ENCODE results near the gene OR2M7. TPM values are rescaled to one million over a fixed set of nuclear protein-coding genes. Genes with fewer than 3 reads are reported as not detected.
"Not testable (repeated sequence)": the region's sequence is repeated elsewhere in the genome, so short reads cannot be mapped to it uniquely, and the experiment has no call there.

OR2M7 gene
- not detected for total RNA-seq
- long read RNA-seq = 0 reads

GRCh38 chr1:248324468-248324867, at the start of gene OR2M7:
Gene OR2M7 (minus strand): TSS chr1:248324568. CDS start chr1:248324568, 0 bp downstream.
- intact Hi-C loops (cut with micrococcal nuclease) = no loop called here
- DNase-seq (no peak), ATAC-seq (no peak)

GRCh38 chr1:248373761-248374160, 49.4 kb upstream of the OR2M7 start:
- no peak for ATAC-seq
- DNase-seq = no peak
- intact Hi-C loops (cut with micrococcal nuclease) = no loop called here

GRCh38 chr1:248372394-248372793, 48.0 kb upstream of the OR2M7 start:
- ATAC-seq = no peak
- intact Hi-C loops (cut with micrococcal nuclease) = no loop called here

DNA sequence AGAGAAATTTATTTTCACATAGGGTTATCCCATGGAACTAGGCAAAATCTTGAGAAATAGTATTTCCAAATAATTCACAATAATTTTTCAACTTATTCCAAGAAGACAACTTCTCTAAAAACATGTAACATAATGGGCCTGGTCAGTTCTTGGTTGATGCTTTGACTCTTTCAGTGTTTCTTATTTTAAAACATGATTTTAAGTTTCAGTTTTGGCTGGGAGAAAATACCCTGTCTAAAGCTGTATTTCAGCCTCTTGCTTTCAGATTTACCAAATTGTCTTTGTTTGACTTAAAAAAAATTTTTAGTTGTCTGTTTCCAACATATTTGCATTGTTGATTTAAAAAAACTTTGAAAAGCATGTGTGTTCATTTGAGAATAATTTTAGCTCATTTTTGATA, 42.2 kb upstream of the OR2M7 start:
- ATAC-seq = no peak
- intact Hi-C loops (cut with micrococcal nuclease) = no loop called here

More at GRCh38 chr1:248372394-248372793, 48.0 kb upstream of the OR2M7 start:
- no peak for DNase-seq

DNA sequence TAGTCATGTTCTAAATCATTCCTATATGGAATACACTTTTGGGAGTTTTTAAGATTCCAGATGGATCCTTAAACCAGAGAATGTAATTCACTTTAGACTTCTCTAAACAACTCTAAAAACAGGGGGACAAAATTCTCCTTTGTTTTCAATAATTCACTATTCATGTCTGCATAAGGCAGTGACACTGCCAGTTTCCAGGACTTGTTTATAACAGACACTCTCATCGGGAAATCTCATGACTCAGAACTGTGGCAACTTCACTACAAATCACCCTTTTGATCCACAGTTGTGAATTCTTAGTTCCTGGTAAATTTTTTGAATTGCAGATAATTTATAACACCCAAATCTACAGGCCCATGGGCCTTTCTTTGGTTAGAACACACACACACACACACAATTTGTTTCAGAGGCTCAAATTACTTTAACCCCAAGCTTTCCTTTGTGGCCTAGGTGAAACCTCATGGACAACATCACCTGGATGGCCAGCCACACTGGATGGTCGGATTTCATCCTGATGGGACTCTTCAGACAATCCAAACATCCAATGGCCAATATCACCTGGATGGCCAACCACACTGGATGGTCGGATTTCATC, 36.9 kb upstream of the OR2M7 start, which contains the start of gene OR2T4:
TSS of gene OR2T4 (plus strand) at position 545 of the 595 bp plus-strand sequence. CDS start at position 545, 0 bp downstream.
- DNase-seq (no peak), ATAC-seq (no peak)
- intact Hi-C loops (cut with micrococcal nuclease) = no loop called here

More for the DNA sequence above, 42.2 kb upstream of the OR2M7 start:
- DNase-seq = no peak

DNA sequence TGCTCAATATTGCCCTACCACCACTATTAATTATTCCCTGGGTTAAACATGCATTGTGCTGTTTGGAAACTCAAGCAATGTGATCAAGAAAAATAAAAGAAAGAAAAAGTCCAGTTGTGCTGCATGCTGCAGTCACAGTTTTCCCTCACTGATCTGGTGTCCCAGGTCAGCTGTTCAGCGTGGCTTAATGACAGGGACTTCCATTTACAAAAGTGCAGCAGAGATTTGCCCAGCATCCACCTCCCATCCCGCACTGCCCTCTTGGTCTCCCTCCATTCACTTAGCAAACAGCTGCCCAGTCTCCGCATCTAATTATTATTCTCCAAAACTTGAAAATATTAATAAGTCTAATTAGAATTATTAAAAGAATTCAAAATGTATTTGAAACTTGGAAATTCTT, 35.0 kb upstream of the OR2M7 start:
- intact Hi-C loops (cut with micrococcal nuclease) = no loop called here
- no peak for ATAC-seq

GRCh38 chr1:248348475-248348874, 24.1 kb upstream of the OR2M7 start, which contains the start of gene OR14C36:
Gene OR14C36 (plus strand): TSS chr1:248348775. CDS start chr1:248348775, 0 bp downstream.
- ATAC-seq (no peak), DNase-seq (no peak)
- intact Hi-C loops (cut with micrococcal nuclease) = no loop called here

More for the DNA sequence above, 35.0 kb upstream of the OR2M7 start:
- DNase-seq = no peak

- ATAC-seq = no peak
- intact Hi-C loops (cut with micrococcal nuclease) = no loop called here
Measured at GRCh38 chr1:248343451-248343850, 19.1 kb upstream of the OR2M7 start.

GRCh38 chr1:248316796-248317195, 7.6 kb downstream of the OR2M7 start:
- intact Hi-C loops (cut with micrococcal nuclease) = no loop called here
- no peak for ATAC-seq

More at GRCh38 chr1:248343451-248343850, 19.1 kb upstream of the OR2M7 start:
- no peak for DNase-seq

DNA sequence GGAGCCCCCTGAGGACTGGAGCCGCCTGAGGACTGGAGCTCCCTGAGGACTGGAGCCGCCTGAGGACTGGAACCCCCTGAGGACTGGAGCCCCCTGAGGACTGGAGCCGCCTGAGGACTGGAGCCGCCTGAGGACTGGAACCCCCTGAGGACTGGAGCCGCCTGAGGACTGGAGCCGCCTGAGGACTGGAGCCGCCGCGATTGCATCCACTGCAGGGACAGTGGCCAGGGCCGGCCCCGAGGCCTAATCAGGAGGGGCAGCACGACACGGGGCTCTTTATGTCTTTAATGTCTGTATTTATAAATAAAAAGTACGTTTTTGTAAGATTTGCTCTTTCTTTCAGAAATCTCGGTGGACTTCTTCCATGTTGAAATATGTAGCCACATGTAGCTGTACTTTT, 17.6 kb downstream of the OR2M7 start:
- ATAC-seq; intact Hi-C loops (cut with micrococcal nuclease): not testable (repeated sequence)

More at GRCh38 chr1:248316796-248317195, 7.6 kb downstream of the OR2M7 start:
- no peak for DNase-seq

DNA sequence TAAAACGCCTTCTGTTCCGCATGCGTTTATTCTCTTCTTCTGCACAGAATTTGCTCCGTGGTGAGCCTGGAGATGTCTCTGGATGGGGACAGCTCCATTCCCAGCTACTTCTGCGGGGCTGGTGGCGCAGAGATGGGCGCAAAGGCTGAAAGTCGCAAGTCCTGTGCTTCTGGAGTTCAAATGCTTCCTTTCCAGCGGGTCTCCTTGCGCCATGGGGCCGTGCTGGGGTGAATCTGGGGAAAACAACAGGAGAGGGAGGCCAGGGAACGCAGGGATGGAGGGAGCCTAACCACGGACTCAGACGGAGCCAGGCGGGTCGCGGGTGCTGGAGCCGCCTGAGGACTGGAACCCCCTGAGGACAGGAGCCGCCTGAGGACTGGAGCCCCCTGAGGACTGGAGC, 18.3 kb downstream of the OR2M7 start:
- DNase-seq (no peak), ATAC-seq (no peak)
- intact Hi-C loops (cut with micrococcal nuclease) = no loop called here

More for the DNA sequence above, 17.6 kb downstream of the OR2M7 start:
- DNase-seq = not testable (repeated sequence)

GRCh38 chr1:248305672-248306071, 18.7 kb downstream of the OR2M7 start:
- ATAC-seq; DNase-seq; intact Hi-C loops (cut with micrococcal nuclease): not testable (repeated sequence)

DNA sequence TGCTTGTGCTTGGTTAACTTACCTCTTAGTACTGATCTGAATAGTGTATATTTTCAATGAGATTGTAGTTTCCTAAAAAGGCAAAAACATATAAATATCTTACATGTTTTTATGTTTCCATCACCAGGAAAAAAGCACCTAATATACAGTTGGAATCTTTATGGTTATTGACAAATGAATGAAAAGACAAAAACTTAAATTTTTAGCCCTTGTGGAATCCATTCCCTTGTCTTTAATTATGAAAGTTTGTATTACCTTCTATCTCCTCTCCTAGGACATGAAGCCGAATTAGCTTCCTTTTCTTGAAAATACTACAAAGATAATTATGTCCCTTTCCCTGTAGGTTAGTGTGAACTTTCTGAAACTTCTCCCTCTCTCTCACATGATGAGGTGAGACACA, 21.0 kb downstream of the OR2M7 start, which contains the start of gene OR2T12:
TSS of gene OR2T12 (minus strand) at position 101 of the 400 bp plus-strand sequence. CDS start 7,846 bp downstream, outside the sequence.
- DNase-seq (no peak), ATAC-seq (no peak)
- intact Hi-C loops (cut with micrococcal nuclease) = no loop called here

GRCh38 chr1:248288391-248288790, 36.0 kb downstream of the OR2M7 start:
- DNase-seq = no peak
- intact Hi-C loops (cut with micrococcal nuclease) = no loop called here
- no peak for ATAC-seq

- ATAC-seq (no peak), DNase-seq (no peak)
- intact Hi-C loops (cut with micrococcal nuclease) = no loop called here
Measured at GRCh38 chr1:248277876-248278275, 46.5 kb downstream of the OR2M7 start, which contains the start of gene OR2T33. Gene OR2T33 (minus strand): TSS chr1:248277976. CDS start chr1:248273814, 4,162 bp downstream.

Other genes with a start within 250 kb of the OR2M7 start
- gene OR2L13, start 229.4 kb downstream of the OR2M7 start, total RNA-seq = not detected
- not detected for gene OR2M5, start 179.4 kb downstream of the OR2M7 start, total RNA-seq
- gene OR2M2, start 149.7 kb downstream of the OR2M7 start, total RNA-seq = not detected
- gene OR2M3, start 127.3 kb downstream of the OR2M7 start, total RNA-seq = not detected
- gene OR2M4, start 93.2 kb downstream of the OR2M7 start, total RNA-seq = not detected
- gene OR2T33, start 46.6 kb downstream of the OR2M7 start, total RNA-seq = not detected
- gene OR2T12, start 21.1 kb downstream of the OR2M7 start, total RNA-seq = not detected
- gene OR14C36, start 24.2 kb upstream of the OR2M7 start, total RNA-seq = not detected
- gene OR2T4, start 37.1 kb upstream of the OR2M7 start, total RNA-seq = not detected
- not detected for gene OR2T6, start 51.2 kb upstream of the OR2M7 start, total RNA-seq
- not detected for gene OR2T1, start 78.5 kb upstream of the OR2M7 start, total RNA-seq
- gene OR2T2, start 121.1 kb upstream of the OR2M7 start, total RNA-seq = not detected
- not detected for gene OR2T3, start 148.8 kb upstream of the OR2M7 start, total RNA-seq
- gene OR2T5, start 164.0 kb upstream of the OR2M7 start, total RNA-seq = not detected
- gene OR2G6, start 183.5 kb upstream of the OR2M7 start, total RNA-seq = not detected
- gene OR2T29, start 238.2 kb upstream of the OR2M7 start, total RNA-seq = not detected

Measured in left ventricle myocardium superior (tissue), 1 donor.